Activated CD8-positive, alpha-beta memory T cell treated with anti-CD3 and anti-CD28 coated beads, Interleukin-2, amount 10 ng/mL, durations not matched to agents 7 days and 5 days (primary cell): ENCODE data around the gene ANAPC2. TPM values are rescaled to one million over a fixed set of nuclear protein-coding genes. Genes with fewer than 3 reads are reported as not detected.

Experiments used
- ATAC-seq: fragments of 150-1000 bp; cut with Tn5 transposase; one replicate; pipeline ENCODE4 v1.10.0; 2021; ENCODE audit warnings: moderate library complexity
- CTCF ChIA-PET: fragments of 350-600 bp; sonication (Branson Sonifier 250); formaldehyde crosslinking; loops from one replicate; lab custom pipeline; 2021; ENCODE audit warnings: antibody characterized with exemption; lab: Charles Lee
- DNase-seq: peaks from one replicate; pipeline ENCODE4 v3.0.0-alpha.2; 2020
- H3K27ac Mint-ChIP-seq: one replicate; pipeline ENCODE4 v1.8.0; 2021; ENCODE audit warnings: mild to moderate bottlenecking, mixed read lengths
- H3K27me3 Mint-ChIP-seq: one replicate; pipeline ENCODE4 v1.8.0; 2021; ENCODE audit warnings: mixed read lengths
- H3K36me3 Mint-ChIP-seq: one replicate; pipeline ENCODE4 v1.8.0; 2021; ENCODE audit warnings: mild to moderate bottlenecking, mixed read lengths
- H3K4me1 Mint-ChIP-seq: one replicate; pipeline ENCODE4 v1.8.0; 2021; ENCODE audit warnings: mixed read lengths
- H3K4me3 Mint-ChIP-seq: one replicate; pipeline ENCODE4 v1.8.0; 2021; ENCODE audit warnings: mild to moderate bottlenecking, moderate library complexity, mixed read lengths
- H3K9me3 Mint-ChIP-seq: one replicate; pipeline ENCODE4 v1.8.0; 2022; ENCODE audit warnings: low read depth, mixed read lengths
- total RNA-seq, 2 experiments: library from RNA; stranded (reverse); gene quantifications; one replicate each; pipeline ENCODE4 v1.2.3, GENCODE V29; 2021

ANAPC2 gene
- total RNA-seq, 2 experiments from 2014 or later = 59.8 to 69.7 TPM

DNA sequence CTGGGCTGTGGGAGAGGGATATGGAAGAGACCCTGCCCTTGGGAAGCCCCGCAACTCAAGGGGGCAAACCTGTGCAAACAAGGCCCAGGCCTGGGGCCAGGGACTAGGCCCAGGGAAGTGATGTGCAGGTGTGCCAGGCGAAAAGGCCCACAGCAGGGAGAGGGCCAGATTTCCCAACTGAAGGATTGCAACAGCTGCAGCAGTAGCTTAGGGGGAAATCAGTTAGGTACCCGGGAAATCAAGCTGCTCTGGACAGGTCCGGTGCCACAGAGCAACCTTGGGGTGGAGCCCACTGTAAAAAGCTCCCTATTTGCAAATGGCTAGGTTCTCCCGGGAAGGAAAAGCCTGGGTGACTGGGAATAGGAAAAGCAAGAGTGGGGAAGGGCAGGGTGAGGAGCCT is 39.0 kb downstream of the ANAPC2 start:
- H3K36me3 Mint-ChIP-seq = no peaks in the 10 kb centered on the region
- ATAC-seq (no peak), DNase-seq (no peak)
- no peaks in the 10 kb centered on the region for H3K27me3 Mint-ChIP-seq
- CTCF ChIA-PET = interaction anchor here (1.0 kb wide), 1 partner anchor 26 kb away, joined by 3 read pairs; no protein-coding TSS in a partner anchor
- no peak overlapping the region for H3K27ac Mint-ChIP-seq
- no peaks in the 10 kb centered on the region for H3K9me3 Mint-ChIP-seq
- no peak overlapping the region for H3K4me3 Mint-ChIP-seq
- H3K4me1 Mint-ChIP-seq = no peaks in the 10 kb centered on the region

DNA sequence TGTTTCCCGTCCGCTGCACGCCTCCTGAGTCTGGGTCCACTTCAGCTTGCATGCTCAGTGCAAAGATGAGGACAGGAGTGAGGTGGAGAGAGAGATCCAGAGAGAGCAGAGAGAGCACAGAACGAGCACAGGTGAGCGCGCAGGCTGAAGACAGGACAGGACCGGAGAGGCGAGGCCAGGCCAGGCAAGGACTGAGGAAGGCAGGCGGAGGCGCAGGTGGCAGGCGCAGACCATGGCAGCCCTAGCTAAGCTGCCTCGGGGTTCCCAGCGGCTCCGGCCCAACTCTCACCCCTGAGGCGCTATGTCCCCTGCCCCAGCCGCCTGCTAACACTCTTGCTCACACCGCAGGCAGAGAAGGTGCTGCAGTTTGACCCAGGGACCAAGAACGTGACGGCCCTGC is 39.7 kb downstream of the ANAPC2 start:
- Mint-ChIP-seq H3K4me3 (no peak overlapping the region), H3K36me3 (no peaks in the 10 kb centered on the region), H3K27ac (no peak overlapping the region), H3K4me1 (no peaks in the 10 kb centered on the region), H3K27me3 (no peaks in the 10 kb centered on the region), H3K9me3 (no peaks in the 10 kb centered on the region)
- DNase-seq (no peak), ATAC-seq (no peak)
- CTCF ChIA-PET = no interaction called here

DNA sequence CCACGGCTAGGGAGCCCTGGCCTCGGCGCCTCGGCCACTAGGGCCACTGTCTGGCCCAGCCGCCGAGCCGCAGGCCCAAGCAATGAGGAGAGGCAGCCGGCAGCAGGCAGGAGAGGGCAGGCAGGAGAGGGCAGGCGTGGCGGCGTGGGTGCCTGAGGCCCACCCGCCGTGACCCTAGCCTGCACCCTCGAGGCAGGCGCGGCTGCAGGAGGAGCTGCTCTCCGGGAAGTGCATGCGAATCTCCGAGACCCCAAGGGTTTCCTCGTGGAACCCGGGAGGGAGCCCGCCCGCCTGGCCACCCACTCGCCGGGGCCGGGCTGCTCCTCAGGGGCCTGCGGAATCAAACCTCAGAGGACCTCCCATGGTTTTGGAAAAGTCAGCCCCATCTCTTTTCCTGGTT is 40.1 kb downstream of the ANAPC2 start:
- CTCF ChIA-PET = no interaction called here
- no peak overlapping the region for H3K27ac Mint-ChIP-seq
- no peaks in the 10 kb centered on the region for H3K9me3 Mint-ChIP-seq
- no peaks in the 10 kb centered on the region for H3K4me1 Mint-ChIP-seq
- H3K27me3 Mint-ChIP-seq = no peaks in the 10 kb centered on the region
- no peak for DNase-seq
- ATAC-seq = no peak
- H3K4me3 Mint-ChIP-seq = no peak overlapping the region
- H3K36me3 Mint-ChIP-seq = no peaks in the 10 kb centered on the region

DNA sequence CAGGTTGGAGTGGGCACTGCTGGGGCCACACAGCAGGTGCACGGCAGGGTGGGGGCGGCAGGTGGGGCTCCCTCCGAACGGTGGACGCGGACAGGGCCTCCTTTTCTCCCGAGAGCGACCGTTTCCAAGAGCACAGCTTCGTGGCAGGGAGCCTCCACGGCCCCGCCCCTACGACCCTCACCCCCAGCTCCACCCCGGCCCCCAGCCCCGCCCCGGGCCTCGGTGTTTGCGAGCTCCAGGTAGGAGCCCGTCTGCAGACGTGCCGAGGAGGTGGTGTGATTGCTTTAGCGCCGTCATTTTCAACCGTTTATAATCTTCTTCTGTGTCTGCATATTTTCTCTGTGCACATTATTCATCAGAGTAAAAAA is 40.6 kb downstream of the ANAPC2 start:
- Mint-ChIP-seq H3K4me1 (no peaks in the 10 kb centered on the region), H3K27ac (no peak overlapping the region), H3K27me3 (no peaks in the 10 kb centered on the region), H3K9me3 (no peaks in the 10 kb centered on the region), H3K4me3 (no peak overlapping the region), H3K36me3 (no peaks in the 10 kb centered on the region)
- CTCF ChIA-PET = no interaction called here
- DNase-seq (no peak), ATAC-seq (no peak)

- CTCF ChIA-PET = no interaction called here
- H3K9me3 Mint-ChIP-seq = no peaks in the 10 kb centered on the region
- H3K36me3 Mint-ChIP-seq = no peaks in the 10 kb centered on the region
- ATAC-seq (no peak), DNase-seq (no peak)
- no peak overlapping the region for H3K4me3 Mint-ChIP-seq
- H3K4me1 Mint-ChIP-seq = no peaks in the 10 kb centered on the region
- no peak overlapping the region for H3K27ac Mint-ChIP-seq
- peaks cover 3% of the 10 kb centered on the region for H3K27me3 Mint-ChIP-seq
Observed at GRCh38 chr9:137147091-137147792, 41.1 kb downstream of the ANAPC2 start.

- ATAC-seq = no peak
- no peak for DNase-seq
- Mint-ChIP-seq H3K36me3 (no peaks in the 10 kb centered on the region), H3K4me1 (no peaks in the 10 kb centered on the region), H3K27ac (no peak overlapping the region), H3K9me3 (no peaks in the 10 kb centered on the region), H3K4me3 (no peak overlapping the region), H3K27me3 (peaks cover 7% of the 10 kb centered on the region)
- CTCF ChIA-PET = interaction anchor here (1.0 kb wide), 1 partner anchor 11 kb away, joined by 3 read pairs; no protein-coding TSS in a partner anchor
Observed at GRCh38 chr9:137146527-137146918, 41.8 kb downstream of the ANAPC2 start.

DNA sequence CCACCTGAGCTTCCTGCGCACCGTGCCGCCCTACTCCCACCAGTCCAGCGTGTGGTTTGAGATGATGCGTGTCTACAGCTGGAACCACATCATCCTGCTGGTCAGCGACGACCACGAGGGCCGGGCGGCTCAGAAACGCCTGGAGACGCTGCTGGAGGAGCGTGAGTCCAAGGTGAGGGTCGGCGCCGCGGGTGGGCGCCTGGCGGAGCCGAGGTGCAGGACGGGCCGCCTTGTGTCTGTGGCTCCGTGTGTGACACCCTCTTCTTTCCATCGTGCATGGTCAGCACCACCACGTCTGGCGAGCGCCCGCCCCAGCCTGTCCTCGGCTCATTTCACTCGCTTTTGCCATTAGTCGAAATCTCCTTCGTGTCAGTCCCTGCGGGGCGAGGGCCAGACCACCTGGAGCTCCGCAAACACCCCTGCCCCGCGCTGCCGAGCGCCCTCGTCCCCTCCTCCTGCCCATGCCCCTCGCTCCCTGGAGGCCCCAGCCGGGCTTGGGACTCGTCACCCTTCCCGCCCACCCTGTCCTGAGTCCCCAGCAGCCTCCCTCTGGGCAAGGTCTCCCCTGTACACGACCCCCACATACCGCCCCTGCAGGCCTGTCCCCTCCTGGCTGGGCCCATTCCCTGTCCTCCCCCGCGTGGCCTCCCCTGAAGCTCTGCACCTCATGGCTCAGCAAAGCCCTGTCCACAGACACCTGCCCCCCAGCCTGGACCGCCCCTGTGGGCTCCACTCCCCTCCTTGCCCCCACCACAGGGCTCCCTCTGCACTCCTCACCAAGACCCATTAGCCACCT is 42.4 kb downstream of the ANAPC2 start:
- Mint-ChIP-seq H3K36me3 (no peaks in the 10 kb centered on the region), H3K4me1 (no peaks in the 10 kb centered on the region), H3K9me3 (no peaks in the 10 kb centered on the region), H3K4me3 (no peak overlapping the region), H3K27me3 (peaks cover 13% of the 10 kb centered on the region), H3K27ac (no peak overlapping the region)
- CTCF ChIA-PET = interaction anchor here (1.0 kb wide), 1 partner anchor 12 kb away, joined by 3 read pairs; no protein-coding TSS in a partner anchor
- ATAC-seq (no peak), DNase-seq (no peak)

DNA sequence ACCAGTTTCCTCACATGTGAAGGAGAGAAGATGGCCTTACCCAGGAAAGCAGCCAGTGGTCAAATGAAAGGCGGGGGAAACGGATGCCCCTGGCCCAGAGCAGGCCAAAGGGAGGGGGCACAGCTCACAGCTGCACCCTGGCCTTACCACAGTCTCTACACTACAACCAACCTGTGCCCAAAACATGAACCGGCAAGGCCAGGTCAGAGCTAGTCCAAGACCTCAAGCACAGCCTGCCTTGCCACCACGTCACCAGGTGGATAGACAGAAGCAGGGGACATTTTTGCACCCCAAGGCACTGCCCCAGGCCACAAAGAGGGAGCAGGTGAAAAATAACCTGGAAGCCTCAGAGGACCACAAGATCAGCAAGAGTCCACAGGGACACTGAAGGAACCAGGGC is 44.9 kb downstream of the ANAPC2 start:
- H3K4me3 Mint-ChIP-seq = no peak overlapping the region
- no peak overlapping the region for H3K27ac Mint-ChIP-seq
- no peaks in the 10 kb centered on the region for H3K36me3 Mint-ChIP-seq
- H3K9me3 Mint-ChIP-seq = no peaks in the 10 kb centered on the region
- no peak for ATAC-seq
- CTCF ChIA-PET = no interaction called here
- DNase-seq = no peak
- peaks cover 32% of the 10 kb centered on the region for H3K27me3 Mint-ChIP-seq
- H3K4me1 Mint-ChIP-seq = peaks cover 2% of the 10 kb centered on the region

DNA sequence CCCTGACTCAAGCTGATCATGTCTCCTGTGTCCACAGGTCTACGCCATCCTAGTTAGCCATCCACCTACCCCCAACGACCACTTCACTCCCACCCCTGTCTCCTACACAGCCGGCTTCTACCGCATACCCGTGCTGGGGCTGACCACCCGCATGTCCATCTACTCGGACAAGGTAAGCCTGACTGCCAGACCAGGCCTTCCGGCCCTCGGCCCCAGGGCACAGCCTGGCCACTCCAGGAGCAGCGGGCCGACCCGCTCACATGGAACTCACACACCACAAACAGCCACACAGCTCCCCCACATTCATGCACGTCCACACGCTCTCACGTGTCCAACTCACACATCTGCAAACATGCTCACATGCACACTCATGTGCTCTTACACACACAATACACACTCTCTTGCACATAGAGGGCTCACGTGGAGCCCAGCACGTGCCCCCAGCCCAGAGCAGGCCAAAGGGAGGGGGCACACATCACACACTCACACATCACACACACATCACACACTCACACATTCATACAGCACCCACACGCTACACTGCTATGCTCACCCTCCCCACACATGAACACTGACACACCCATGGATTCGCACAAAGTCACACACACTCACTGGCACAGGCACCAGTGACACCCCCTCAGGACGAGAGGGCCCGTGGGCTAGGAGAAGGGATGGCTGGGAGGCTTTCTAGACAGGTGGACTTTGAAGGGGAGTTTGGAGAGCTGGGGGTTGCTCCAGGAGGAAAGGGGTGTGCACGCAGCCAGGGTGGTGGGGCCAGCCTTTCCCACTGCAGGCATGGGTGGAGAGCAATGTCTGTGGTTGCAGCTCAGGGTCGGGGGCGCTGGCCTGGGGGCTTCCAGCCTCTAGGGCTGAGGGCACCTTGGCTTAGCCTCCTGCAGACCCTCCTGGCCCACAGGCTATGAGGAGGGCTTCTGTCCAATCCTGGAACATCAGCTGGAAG is 46.1 kb downstream of the ANAPC2 start:
- no peaks in the 10 kb centered on the region for H3K9me3 Mint-ChIP-seq
- peaks cover 43% of the 10 kb centered on the region for H3K27me3 Mint-ChIP-seq
- no peak overlapping the region for H3K4me3 Mint-ChIP-seq
- no peak overlapping the region for H3K27ac Mint-ChIP-seq
- ATAC-seq (no peak), DNase-seq (no peak)
- peaks cover 4% of the 10 kb centered on the region for H3K4me1 Mint-ChIP-seq
- H3K36me3 Mint-ChIP-seq = no peaks in the 10 kb centered on the region
- CTCF ChIA-PET = no interaction called here

- Mint-ChIP-seq H3K36me3 (no peaks in the 10 kb centered on the region), H3K4me1 (peaks cover 4% of the 10 kb centered on the region), H3K9me3 (no peaks in the 10 kb centered on the region), H3K27me3 (peaks cover 53% of the 10 kb centered on the region), H3K4me3 (no peak overlapping the region), H3K27ac (no peak overlapping the region)
- no peak for ATAC-seq
- CTCF ChIA-PET = interaction anchor here (1.5 kb wide), 1 partner anchor 10 kb away, joined by 4 read pairs; no protein-coding TSS in a partner anchor
- DNase-seq = no peak
Observed at GRCh38 chr9:137141050-137141810, 47.1 kb downstream of the ANAPC2 start.

GRCh38 chr9:137140151-137141012 is 48.0 kb downstream of the ANAPC2 start:
- H3K4me1 Mint-ChIP-seq = peaks cover 4% of the 10 kb centered on the region
- DNase-seq (no peak), ATAC-seq (no peak)
- CTCF ChIA-PET = interaction anchor here (1.5 to 1.6 kb wide), 2 partner anchors 9 to 86 kb away, joined by 4 read pairs; partner anchors contain the start of gene RNF224
- H3K4me3 Mint-ChIP-seq = no peak overlapping the region
- no peak overlapping the region for H3K27ac Mint-ChIP-seq
- H3K27me3 Mint-ChIP-seq = peaks cover 57% of the 10 kb centered on the region
- no peaks in the 10 kb centered on the region for H3K9me3 Mint-ChIP-seq
- no peaks in the 10 kb centered on the region for H3K36me3 Mint-ChIP-seq
